AG04450 (cell line): Measurements from ENCODE around the gene FAM171A1. TPM values are rescaled to one million over a fixed set of nuclear protein-coding genes. Genes with fewer than 3 reads are reported as not detected.

ENCODE experiments used
- CTCF ChIA-PET: fragments of 300-600, 350-600 bp; formaldehyde crosslinking; extraction: SDS; loops from one replicate; lab custom pipeline; 2022; ENCODE audit warnings: antibody characterized with exemption, inconsistent platforms; lab: Charles Lee
- POLR2A ChIA-PET: fragments of 350-600 bp; formaldehyde crosslinking; extraction: SDS; loops from one replicate; lab custom pipeline; 2021; ENCODE audit warnings: antibody characterized with exemption, inconsistent platforms; lab: Yijun Ruan, JAX
- DNase-seq: peaks from one replicate; pipeline ENCODE4 v3.0.0-alpha.2; 2011; ENCODE audit warnings: low read depth, low spot score
- H3K27ac ChIP-seq: one replicate; pipeline ENCODE4 v1.5.1; 2012; ENCODE audit warnings: low read depth, low read length, control low read depth
- H3K27me3 ChIP-seq: one replicate; pipeline ENCODE4 v1.6.0; 2012; ENCODE audit warnings: low read length; ENCODE audit not compliant: control insufficient read depth, insufficient read depth
- H3K4me3 ChIP-seq: 2 replicates; pipeline ENCODE4 v1.5.1; 2011; ENCODE audit warnings: mild to moderate bottlenecking, low read depth, low read length, control low read depth
- H3K9me3 ChIP-seq: 2 replicates; pipeline ENCODE4 v1.5.1; 2012; ENCODE audit warnings: low read length; ENCODE audit not compliant: control insufficient read depth, insufficient read depth
- polyA plus RNA-seq: library from polyadenylated mRNA; depleted of rRNA; stranded (reverse); fragments of >200 nt; gene quantifications from 2 replicates; pipeline ENCODE4 v1.2.3, GENCODE V29; 2011; rRNA removed
- small RNA-seq: library from RNA; depleted of rRNA; stranded (forward); fragments of <200 nt; gene quantifications from one replicate; pipeline ENCODE3, GENCODE V24; 2012; ENCODE audit warnings: low read depth; ENCODE audit not compliant: insufficient read length
- TF ChIP-seq, protein P1 (sequence below): IDR thresholded peaks from 2 replicates; pipeline ENCODE4 v1.5.1; 2011; ENCODE audit warnings: low read depth, low read length, control low read depth, inconsistent platforms

FAM171A1 gene
- polyA plus RNA-seq, 1 experiment: 22.4 TPM

DNA sequence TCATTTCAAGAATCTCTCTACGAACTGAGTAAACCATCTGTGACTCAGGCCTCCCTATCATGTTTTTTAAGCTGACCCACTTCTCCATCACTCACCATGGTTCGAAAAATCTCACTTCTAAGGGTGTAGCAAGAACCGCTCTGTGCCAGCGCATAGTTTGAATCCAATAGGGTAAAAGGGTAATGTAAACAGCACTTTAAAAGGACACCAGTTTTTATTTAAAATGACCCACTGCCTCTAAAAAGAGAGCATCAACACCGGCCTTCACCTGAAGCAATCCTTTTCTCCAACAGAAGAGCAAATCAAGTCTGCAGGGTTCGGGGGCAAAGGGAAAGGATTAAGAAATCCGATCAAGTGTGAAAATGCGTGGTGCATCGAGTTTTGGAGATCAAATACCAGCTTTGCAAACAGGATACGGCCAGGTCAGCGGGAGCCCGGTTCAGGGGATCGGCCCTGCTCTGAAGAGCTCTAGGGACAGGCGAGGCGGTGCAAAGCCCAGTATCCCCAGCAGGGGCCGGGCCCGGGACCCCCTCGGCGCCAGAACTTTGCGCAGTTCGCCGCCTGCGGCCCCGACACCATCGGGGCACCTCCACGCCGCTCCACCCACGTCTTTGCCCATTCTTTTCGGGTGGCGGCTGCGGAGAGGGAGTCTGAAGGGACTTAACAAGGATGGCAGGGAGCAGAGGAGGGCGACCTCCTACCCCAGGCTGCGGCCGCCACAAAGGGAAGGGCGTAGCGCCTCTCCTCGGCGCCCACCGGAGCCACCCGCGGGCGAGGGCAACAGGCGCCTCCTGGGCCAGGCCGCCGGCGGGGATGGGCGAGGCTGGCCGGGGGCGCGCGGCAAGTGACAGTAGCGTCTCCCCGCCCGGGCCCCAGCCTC is 203.4 kb downstream of the FAM171A1 start:
- TF ChIP-seq, protein P1, sequence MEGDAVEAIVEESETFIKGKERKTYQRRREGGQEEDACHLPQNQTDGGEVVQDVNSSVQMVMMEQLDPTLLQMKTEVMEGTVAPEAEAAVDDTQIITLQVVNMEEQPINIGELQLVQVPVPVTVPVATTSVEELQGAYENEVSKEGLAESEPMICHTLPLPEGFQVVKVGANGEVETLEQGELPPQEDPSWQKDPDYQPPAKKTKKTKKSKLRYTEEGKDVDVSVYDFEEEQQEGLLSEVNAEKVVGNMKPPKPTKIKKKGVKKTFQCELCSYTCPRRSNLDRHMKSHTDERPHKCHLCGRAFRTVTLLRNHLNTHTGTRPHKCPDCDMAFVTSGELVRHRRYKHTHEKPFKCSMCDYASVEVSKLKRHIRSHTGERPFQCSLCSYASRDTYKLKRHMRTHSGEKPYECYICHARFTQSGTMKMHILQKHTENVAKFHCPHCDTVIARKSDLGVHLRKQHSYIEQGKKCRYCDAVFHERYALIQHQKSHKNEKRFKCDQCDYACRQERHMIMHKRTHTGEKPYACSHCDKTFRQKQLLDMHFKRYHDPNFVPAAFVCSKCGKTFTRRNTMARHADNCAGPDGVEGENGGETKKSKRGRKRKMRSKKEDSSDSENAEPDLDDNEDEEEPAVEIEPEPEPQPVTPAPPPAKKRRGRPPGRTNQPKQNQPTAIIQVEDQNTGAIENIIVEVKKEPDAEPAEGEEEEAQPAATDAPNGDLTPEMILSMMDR: peak; percentile 67
- DNase-seq: no peak
- H3K9me3 ChIP-seq: no peaks in the 10 kb centered on the region; the same call in 1 of the 2 replicates
- POLR2A ChIA-PET: interaction anchor here (1.1 to 1.4 kb wide), 2 partner anchors 34 to 208 kb away, joined by 4 to 5 read pairs; no protein-coding TSS in a partner anchor
- H3K4me3 ChIP-seq: peak overlapping the region; percentile 88
- peak overlapping the region; percentile 31 for H3K27ac ChIP-seq
- H3K27me3 ChIP-seq: no peaks in the 10 kb centered on the region
- CTCF ChIA-PET: interaction anchor here (0.5 to 1.7 kb wide), 21 partner anchors 9 to 478 kb away, joined by 3 to 12 read pairs (median 3); partner anchors contain the start of gene FAM171A1

GRCh38 chr10:15166325-15166724 is 204.8 kb downstream of the FAM171A1 start:
- ChIA-PET POLR2A (no interaction called here), CTCF (interaction anchor here (1.4 to 1.7 kb wide), 3 partner anchors 14 to 204 kb away, joined by 3 to 12 read pairs (median 6); partner anchors contain the start of gene FAM171A1)
- TF ChIP-seq, protein P1: no peak
- no peak for DNase-seq
- no peaks in the 10 kb centered on the region for H3K27me3 ChIP-seq
- H3K4me3 ChIP-seq: peak overlapping the region; percentile 88
- H3K9me3 ChIP-seq: no peaks in the 10 kb centered on the region; the same call in 1 of the 2 replicates
- no peak overlapping the region for H3K27ac ChIP-seq

DNA sequence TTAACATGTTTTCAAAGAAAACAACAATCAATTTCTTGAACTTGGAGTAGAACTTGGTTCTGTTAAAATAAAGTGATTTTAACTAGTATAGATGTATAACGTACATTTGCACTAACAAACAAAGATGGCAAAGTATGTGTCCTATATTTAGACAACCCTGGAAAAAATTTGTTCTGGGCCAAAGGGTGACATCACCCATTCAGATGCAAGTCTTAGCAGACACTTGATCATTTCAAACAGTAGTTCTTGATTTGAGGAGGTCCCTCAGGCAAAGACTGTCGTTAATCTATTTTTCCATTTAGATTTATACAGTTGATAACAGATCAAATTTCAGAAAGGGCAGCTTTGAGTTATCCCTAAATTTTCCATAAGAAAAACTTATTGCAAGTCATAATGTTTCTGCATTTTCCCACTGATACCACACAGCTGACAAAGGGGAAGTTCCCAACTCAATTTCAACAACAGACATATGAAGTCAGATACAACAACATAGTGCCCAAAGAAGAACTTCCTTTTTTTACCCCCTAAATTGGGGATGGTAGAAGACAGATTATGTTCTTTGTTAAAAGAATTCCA is 207.7 kb downstream of the FAM171A1 start:
- no peaks in the 10 kb centered on the region; the same call in 1 of the 2 replicates for H3K9me3 ChIP-seq
- H3K27me3 ChIP-seq: no peaks in the 10 kb centered on the region
- DNase-seq: no peak
- no peak overlapping the region for H3K27ac ChIP-seq
- POLR2A ChIA-PET: no interaction called here
- TF ChIP-seq, protein P1: no peak
- no peak overlapping the region for H3K4me3 ChIP-seq
- CTCF ChIA-PET: no interaction called here

Small RNA genes within 50 kb of the gene (small RNA-seq; reads per million reads assigned to genes)
- not detected for gene AL590365.1

Other genes with a start within 250 kb of the FAM171A1 start
- gene NMT2, start 202.6 kb downstream of the FAM171A1 start, polyA plus RNA-seq: 36.3 and 38.2 TPM in 2 replicates